NCI-H2196 (cell line): ENCODE data around the gene EHD1.

Experiments
- DNase-seq: peaks from one replicate; lab custom pipeline; 2025; ENCODE audit not compliant: unreplicated experiment; lab: John Stamatoyannopoulos, UW

The EHD1 gene

DNA sequence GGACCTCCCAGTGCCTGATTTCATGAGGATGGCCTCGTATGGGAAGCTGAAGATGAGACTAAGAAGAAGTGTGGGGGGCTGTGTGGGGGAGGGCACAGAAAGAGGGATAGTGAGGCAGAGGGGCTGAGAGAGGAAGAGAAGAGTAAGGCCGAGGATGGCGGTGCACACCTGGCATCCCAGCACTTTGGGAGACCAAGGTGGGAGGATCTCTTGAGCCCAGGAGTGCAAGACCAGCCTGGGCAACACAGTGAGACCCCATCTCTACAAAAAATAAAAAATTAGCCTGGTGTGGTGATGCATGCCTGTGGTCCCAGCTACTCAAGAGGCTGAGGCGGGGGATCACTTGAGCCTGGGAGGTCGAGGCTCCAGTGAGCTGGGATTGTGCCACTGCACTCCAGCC lies 13.5 kb upstream of the EHD1 start:
- DNase-seq: no peak

DNA sequence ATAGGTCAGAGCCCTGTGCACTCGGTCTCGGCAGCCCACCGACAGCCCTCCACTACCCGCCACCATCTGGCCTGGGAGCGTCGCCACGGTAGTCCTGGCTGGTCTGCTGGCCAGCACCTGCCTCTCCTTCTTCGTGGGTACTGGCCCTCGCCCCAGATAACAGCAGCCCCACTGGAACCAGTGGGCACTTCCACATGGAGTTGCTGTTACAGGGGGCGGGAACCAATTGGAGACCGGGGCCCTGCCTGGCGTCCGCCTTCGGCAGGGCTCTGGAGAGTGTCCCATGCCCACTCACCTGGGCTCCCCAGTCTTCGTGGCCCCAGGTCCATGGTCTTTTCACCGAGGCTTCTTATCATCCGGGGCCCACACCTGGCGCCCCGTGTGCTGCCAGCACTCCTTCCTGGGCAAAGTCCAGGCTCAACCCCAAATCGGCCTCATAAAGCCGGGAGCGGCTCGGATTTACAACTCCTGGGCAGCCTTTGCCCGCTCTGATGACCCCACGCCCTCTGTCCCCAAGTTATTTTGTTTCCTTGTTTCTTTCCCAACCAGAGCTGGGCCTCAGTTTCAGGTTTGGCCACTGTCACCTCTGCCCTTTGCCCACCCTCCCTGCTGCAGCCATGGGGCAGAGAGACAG lies 12.9 kb upstream of the EHD1 start:
- no peak for DNase-seq

- no peak for DNase-seq
Measured at GRCh38 chr11:64890522-64890939, 12.1 kb upstream of the EHD1 start.

- no peak for DNase-seq
Measured at GRCh38 chr11:64888729-64889511, 10.5 kb upstream of the EHD1 start.

DNA sequence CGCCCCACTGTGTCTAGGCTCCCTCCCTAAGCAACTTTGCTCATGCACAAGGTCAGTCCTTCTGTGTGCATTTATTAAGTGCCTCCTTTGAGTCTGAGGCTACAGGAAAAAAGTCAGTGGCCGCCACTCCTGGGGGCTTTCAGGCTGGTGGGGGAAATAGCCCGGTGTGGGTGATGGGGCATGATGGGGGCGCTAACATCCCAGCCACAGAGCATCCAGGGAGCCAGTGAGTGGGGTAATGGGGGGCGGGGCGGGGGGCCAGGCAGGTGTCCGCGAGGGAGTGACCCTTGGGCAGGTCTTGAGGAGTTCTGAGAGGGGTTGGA lies 9.9 kb upstream of the EHD1 start:
- no peak for DNase-seq

DNA sequence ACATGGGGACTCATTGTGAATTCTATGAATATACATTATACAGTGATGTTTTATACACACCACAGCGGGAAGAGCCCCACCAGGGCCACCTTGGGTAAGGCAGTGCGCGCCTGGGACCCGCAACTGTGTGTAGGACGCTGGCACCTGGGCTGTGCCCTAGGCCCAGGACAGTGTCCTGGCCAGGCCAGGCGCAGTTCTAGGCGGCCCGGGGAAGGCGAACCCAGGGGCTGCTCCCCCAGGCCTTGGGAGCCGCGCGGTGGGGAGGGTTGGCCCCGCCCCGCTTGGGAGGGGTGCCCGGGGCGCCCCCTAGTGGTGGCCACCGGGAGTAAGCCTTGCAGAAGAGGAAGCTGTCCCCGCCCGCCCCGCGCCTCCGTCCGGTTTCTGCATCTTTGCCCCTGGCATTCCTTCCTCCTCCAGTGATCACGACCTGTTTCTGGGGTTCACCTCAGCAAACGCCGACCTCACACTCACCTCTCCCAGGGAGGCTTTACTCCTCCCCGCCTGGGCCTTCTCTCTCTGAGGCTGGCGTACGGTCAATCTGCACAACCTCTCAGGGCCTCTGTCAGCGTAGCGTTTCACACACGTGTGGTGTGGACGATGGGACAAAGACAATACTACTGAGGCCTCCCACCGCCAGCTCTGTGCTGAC lies 9.5 kb upstream of the EHD1 start:
- DNase-seq: peak; percentile 55

GRCh38 chr11:64887234-64887756 lies 8.9 kb upstream of the EHD1 start:
- no peak for DNase-seq

GRCh38 chr11:64885367-64886286 lies 7.2 kb upstream of the EHD1 start:
- no peak for DNase-seq

DNA sequence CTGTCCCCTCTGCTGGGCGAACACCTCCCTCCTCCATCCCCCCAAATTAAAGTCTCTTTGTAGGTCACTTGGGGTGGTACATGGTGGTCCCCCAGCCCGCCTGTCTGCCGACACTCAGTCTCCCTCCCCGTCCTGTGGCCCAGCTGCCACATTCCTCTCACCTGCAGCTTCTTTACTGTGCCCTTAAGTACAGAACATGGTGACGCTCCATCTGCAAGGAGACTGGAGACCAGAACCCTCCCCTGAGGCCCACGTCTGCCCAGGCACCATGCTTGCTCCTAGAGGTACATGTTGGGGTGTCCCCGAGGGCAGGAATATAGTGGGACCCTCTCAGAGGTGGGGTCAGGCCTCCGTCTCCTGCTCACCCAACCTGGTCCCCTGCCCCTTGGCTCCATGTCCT lies 5.6 kb upstream of the EHD1 start:
- DNase-seq: no peak

DNA sequence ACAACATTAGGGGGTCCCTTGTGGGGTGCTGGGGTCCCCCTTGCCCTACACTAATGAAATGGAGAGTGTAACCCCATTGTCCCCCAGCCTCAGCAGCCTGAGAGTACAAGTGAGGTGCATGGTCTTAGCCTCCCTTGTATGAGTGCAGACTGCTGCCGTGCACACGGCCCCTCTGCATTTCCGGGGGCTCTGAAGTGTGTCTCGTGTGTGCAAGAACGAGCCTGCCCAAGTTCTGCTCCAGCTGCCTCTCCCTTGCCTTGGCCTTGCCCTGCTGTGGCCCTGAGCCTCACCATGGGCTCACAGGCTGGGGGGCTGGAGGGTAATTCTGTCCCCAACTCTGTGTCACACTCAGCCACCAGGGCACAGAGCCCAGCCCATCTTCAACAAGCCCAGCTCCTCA lies 5.2 kb upstream of the EHD1 start:
- DNase-seq: no peak

GRCh38 chr11:64882243-64882642 lies 3.8 kb upstream of the EHD1 start:
- DNase-seq: no peak

DNA sequence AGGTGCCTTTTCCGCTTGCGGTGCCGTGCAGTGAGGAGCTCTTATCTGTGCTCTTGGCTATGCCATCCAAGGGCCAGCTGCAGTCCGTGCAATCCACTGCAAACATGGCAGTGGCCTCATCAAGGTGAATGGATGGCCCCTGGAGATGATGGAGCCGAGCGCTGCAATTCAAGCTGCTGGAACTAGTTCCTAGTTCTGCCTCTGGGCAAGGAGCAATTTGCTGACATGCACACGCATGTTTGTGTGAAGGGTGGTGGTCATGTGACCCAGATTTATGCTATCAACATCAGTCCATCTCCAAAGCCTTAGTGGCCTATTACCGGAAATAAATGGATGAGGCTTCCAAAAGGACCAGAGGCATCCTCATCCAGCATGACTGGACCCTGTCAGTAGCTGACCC lies 3.1 kb upstream of the EHD1 start:
- no peak for DNase-seq

- DNase-seq: no peak
Measured at GRCh38 chr11:64880240-64881001, 2.0 kb upstream of the EHD1 start.

DNA sequence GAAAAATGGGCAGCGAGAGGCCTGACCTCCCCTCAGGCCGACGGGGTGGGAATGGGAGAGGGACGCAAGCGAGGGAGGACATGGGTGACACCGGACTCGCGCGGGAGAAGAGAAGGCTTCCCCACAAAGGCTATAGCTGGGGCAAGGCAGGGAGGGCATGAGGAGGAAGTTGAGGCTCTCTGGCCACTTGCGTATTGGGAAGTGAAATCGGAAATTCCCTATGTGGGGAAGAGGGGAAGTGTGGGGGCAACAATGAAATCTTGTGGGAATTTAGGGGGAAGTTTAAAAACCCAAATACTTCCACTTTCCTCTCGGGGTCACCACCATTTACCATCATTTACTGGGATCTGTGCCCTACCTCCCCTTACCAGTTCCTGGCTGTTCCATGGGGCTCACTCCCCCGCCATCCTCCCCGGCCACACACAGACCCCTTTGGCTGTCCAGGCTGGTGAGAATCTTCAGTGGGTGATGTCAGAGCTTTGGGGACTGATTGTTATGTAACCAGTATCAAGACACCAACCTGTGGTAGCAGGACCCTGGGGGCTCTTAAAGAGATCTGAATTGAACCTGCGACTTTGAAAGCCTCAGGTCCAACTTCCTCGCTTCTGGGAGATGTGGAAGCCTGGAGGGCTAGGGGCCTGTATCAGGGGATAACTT lies 951 bp upstream of the EHD1 start:
- no peak for DNase-seq

GRCh38 chr11:64878223-64878493 lies 263 bp downstream of the EHD1 start:
- no peak for DNase-seq

- DNase-seq: no peak
Measured at GRCh38 chr11:64877390-64878222, 815 bp downstream of the EHD1 start.

GRCh38 chr11:64876835-64877341 lies 1.5 kb downstream of the EHD1 start:
- DNase-seq: no peak

DNA sequence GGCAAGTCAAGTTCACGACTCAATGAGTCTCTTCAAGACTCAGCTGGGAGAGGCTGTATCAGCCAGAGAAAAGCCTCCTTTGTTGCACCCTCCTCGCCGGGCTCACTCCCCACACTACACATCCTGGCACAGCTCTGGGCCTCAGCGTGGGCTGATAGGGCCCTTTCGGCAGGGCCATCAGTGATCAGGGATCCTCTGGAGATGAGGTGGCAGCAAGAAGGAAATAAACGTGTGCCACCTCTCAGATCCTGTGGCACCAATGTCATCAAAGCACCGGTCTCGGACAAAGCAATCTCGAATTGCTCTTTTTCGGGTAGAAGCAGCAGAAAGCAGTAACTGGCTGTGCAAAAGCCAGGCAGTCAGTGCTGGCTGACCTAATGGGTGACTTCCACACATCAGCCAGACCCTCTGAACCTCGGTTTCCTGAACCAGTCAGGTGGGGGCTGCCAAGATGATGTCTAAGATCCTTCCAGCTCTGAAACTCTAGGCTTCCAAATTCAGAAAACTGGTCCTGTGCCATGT lies 2.1 kb downstream of the EHD1 start:
- DNase-seq: no peak
